ENCODE results near the gene ANKRD6.

Gene ANKRD6

DNA sequence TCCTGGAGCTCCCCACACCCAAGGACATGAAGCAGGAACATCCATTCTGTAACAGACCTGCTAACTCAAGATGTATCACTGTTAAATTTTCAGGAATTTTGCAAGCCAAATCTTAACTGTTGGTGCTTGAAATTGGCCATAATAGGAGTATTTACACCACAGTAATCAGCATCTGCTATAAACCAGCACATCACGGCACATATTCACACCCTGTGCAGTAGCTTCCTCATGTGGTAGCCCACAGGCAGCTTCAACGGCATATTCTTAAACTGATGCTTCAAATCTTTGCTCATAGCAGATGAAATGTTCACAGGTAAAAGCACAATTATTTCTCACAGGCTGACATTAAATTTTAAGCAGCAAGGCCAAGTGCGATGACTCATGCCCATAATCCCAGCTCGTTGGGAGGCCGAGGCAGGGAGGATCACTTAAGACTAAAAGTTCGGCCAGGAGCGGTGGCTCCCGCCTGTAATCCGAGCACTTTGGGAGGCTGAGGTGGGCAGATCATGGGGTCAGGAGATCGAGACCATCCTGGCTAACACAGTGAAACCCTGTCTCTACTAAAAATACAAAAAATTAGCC lies 249.1 kb downstream of the ANKRD6 start:
- Histone ChIP-seq H3K4me3 (ENCODE audit: low read length) (no peak overlapping the region), H3K9me3 (ENCODE audit: control insufficient read depth, low read length) (no peaks in the 10 kb centered on the region), H3K9ac (ENCODE audit: low read length) (no peak overlapping the region), H3K36me3 (ENCODE audit: control insufficient read depth, insufficient read depth, low read length) (peaks cover 10% of the 10 kb centered on the region), H3K27me3 (ENCODE audit: control insufficient read depth, insufficient read depth, low read length) (no peaks in the 10 kb centered on the region), H3K4me1 (ENCODE audit: control insufficient read depth, insufficient read depth, low read length) (no peaks in the 10 kb centered on the region)

DNA sequence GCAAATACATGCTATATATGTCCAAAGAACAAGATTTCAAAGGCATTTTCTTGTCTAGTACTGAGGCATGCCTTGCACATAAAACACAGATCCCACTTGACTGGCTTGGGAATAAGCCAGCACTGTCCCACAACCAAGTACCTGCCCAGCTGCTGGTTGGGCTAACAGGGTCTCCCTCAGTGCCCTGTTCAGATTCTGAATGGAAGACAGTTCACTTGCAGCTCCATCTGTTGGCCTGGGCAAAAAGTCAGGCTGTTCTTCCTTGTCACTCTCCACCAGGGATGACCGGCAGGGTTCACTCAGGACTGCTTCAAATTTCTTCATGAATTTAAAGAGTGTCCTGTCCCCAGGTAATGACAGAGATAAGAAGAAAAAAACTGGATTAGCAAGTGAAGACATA lies 250.0 kb downstream of the ANKRD6 start:
- Histone ChIP-seq H3K9me3 (ENCODE audit: control insufficient read depth, low read length) (no peaks in the 10 kb centered on the region), H3K4me3 (ENCODE audit: low read length) (no peak overlapping the region), H3K27me3 (ENCODE audit: control insufficient read depth, insufficient read depth, low read length) (no peaks in the 10 kb centered on the region), H3K9ac (ENCODE audit: low read length) (no peak overlapping the region), H3K36me3 (ENCODE audit: control insufficient read depth, insufficient read depth, low read length) (peaks cover 10% of the 10 kb centered on the region), H3K4me1 (ENCODE audit: control insufficient read depth, insufficient read depth, low read length) (no peaks in the 10 kb centered on the region)
